GM12878 (cell line): ENCODE measurements around the gene GP9. TPM values are rescaled to one million over a fixed set of nuclear protein-coding genes. Genes with fewer than 3 reads are reported as not detected.

Source experiments
- ATAC-seq: fragments of 200-7000 bp; cut with Tn5 transposase; 3 replicates; pipeline ENCODE4 v1.9.1; 2020; ENCODE audit warnings: mild to moderate bottlenecking, moderate library complexity
- BruUV-seq: library from RNA; stranded (reverse); fragments of 400-500 nt; replicated peaks from 2 replicates; lab custom pipeline; 2021; lab: Mats Ljungman, UMichigan
- CTCF ChIA-PET: fragments of 300-600 bp; sonication (Branson Sonifier 250); formaldehyde crosslinking; extraction: SDS; loops from one replicate; lab custom pipeline; 2021; ENCODE audit warnings: inconsistent platforms; lab: Yijun Ruan, JAX
- POLR2A ChIA-PET: fragments of 350-600 bp; formaldehyde crosslinking; extraction: SDS; loops from one replicate; lab custom pipeline; 2021; ENCODE audit warnings: inconsistent platforms; lab: Charles Lee
- RAD21 ChIA-PET: fragments of 300-600 bp; sonication (Branson Sonifier 250); formaldehyde crosslinking; loops from one replicate; lab custom pipeline; 2023; ENCODE audit warnings: antibody characterized with exemption; ENCODE audit not compliant: unreplicated experiment; lab: Charles Lee
- SMC1A ChIA-PET: fragments of 300-600 bp; sonication (Branson Sonifier 250); formaldehyde crosslinking; loops from one replicate; lab custom pipeline; 2023; ENCODE audit not compliant: unreplicated experiment, uncharacterized antibody; lab: Charles Lee
- DNase-seq: peaks from one replicate; pipeline ENCODE4 v3.0.0-alpha.2; 2011; ENCODE audit warnings: low read depth, low spot score
- FAIRE-seq: peaks from 3 replicates; lab custom pipeline; 2011; peaks lifted over from hg19 to GRCh38; lab: Jason Lieb, UNC
- H2AFZ ChIP-seq: 2 replicates; pipeline ENCODE4 v1.6.0; 2011; ENCODE audit warnings: low read depth, low read length, control low read depth; ENCODE audit not compliant: control insufficient read depth
- H3K27ac ChIP-seq: 2 replicates; pipeline ENCODE4 v1.5.1; 2011; ENCODE audit warnings: control low read depth; ENCODE audit not compliant: control insufficient read depth, insufficient read depth
- H3K27me3 ChIP-seq, 2 experiments: replicated peaks in 1 of 2; 2 replicates each; pipeline versions ENCODE4 v1.6.0 to v1.6.1; 2011; ENCODE audit warnings: low read length in 1 of 2; ENCODE audit not compliant: control insufficient read depth in 2 of 2, insufficient read depth in 2 of 2
- H3K36me3 ChIP-seq, 2 experiments: 2 replicates each; pipeline ENCODE4 v1.5.1; 2011; ENCODE audit warnings: low read length in 1 of 2; ENCODE audit not compliant: control insufficient read depth in 2 of 2, insufficient read depth in 2 of 2
- H3K4me1 ChIP-seq: 2 replicates; pipeline ENCODE4 v1.6.1; 2011; ENCODE audit warnings: mild to moderate bottlenecking, low read length, moderate library complexity, mixed read lengths; ENCODE audit not compliant: control insufficient read depth, insufficient read depth
- H3K4me2 ChIP-seq: 2 replicates; pipeline ENCODE4 v1.6.0; 2011; ENCODE audit warnings: control low read depth; ENCODE audit not compliant: control insufficient read depth, insufficient read depth
- H3K4me3 ChIP-seq: fragments of 200-600 bp; sonication (generic); 2 replicates; pipeline ENCODE4 v1.5.1; 2016
- H3K79me2 ChIP-seq: 2 replicates; pipeline ENCODE4 v1.6.0; 2011; ENCODE audit warnings: low read length; ENCODE audit not compliant: control insufficient read depth, insufficient read depth
- H3K9ac ChIP-seq: 2 replicates; pipeline ENCODE4 v1.8.0; 2011; ENCODE audit warnings: low read length, control low read depth, mixed read lengths; ENCODE audit not compliant: control insufficient read depth, insufficient read depth
- H3K9me3 ChIP-seq: replicated peaks from 3 replicates; pipeline ENCODE4 v1.5.1; 2011; ENCODE audit warnings: mild to moderate bottlenecking, low read length; ENCODE audit not compliant: control insufficient read depth, insufficient read depth
- H4K20me1 ChIP-seq: 2 replicates; pipeline ENCODE4 v1.6.0; 2011; ENCODE audit not compliant: control insufficient read depth, insufficient read depth
- ASH2L ChIP-seq: fragments of 300-600, 200-600 bp; sonication (generic); IDR thresholded peaks from 2 replicates; pipeline ENCODE4 v1.6.1; 2017; ENCODE audit warnings: low read depth, mild to moderate bottlenecking, borderline replicate concordance
- BACH1 ChIP-seq: fragments of 450-650 bp; IDR thresholded peaks from 2 replicates; pipeline ENCODE4 v1.6.1; 2017; ENCODE audit warnings: mild to moderate bottlenecking, borderline replicate concordance
- EGR1 ChIP-seq, 2 experiments: IDR thresholded peaks; 1 replicate in 1 of 2; 2 replicates in 1 of 2; pipeline ENCODE4 v1.6.1; 2011 to 2012; ENCODE audit warnings: low read depth in 2 of 2, low read length in 2 of 2, borderline replicate concordance in 1 of 2, mild to moderate bottlenecking in 1 of 2, moderate library complexity in 1 of 2
- ESRRA ChIP-seq: IDR thresholded peaks from 2 replicates; pipeline ENCODE4 v1.6.1; 2012; ENCODE audit warnings: mild to moderate bottlenecking, low read length, improper control_type of control experiment
- FOXK2 ChIP-seq: fragments of 450-650 bp; IDR thresholded peaks from 2 replicates; pipeline ENCODE4 v1.6.1; 2017; ENCODE audit warnings: mild to moderate bottlenecking, moderate library complexity
- MXI1 ChIP-seq: fragments of 150-350 bp; IDR thresholded peaks from 2 replicates; pipeline ENCODE4 v1.6.1; 2011; ENCODE audit warnings: low read depth, mild to moderate bottlenecking, inconsistent platforms, low read length, improper control_type of control experiment
- NRF1 ChIP-seq: conservative IDR thresholded peaks from 2 replicates; pipeline ENCODE4 v1.6.1; 2011; ENCODE audit warnings: mild to moderate bottlenecking, low read depth, low read length, improper control_type of control experiment
- STAT1 ChIP-seq: fragments of 450-650 bp; conservative IDR thresholded peaks from 2 replicates; pipeline ENCODE4 v1.6.1; 2014; ENCODE audit warnings: antibody characterized with exemption, mild to moderate bottlenecking
- SUPT20H ChIP-seq: IDR thresholded peaks from 2 replicates; pipeline ENCODE4 v1.6.1; 2011; ENCODE audit warnings: low read depth, mild to moderate bottlenecking, low read length, moderate library complexity, borderline replicate concordance; ENCODE audit not compliant: control insufficient read depth
- WGBS: methylation state at CpG from one replicate; pipeline ENCODE4 v1.1.6; 2016; ENCODE audit warnings: low lambda C conversion rate; ENCODE audit not compliant: insufficient replicate concordance, insufficient coverage; ENCODE audit errors: missing lambda C conversion rate; 5-methylcytosine and 5-hydroxymethylcytosine counted together
- in situ Hi-C: fragments of 300-500 bp; cut with MboI; formaldehyde crosslinking; loops from 9 replicates; pipeline ENCODE4 v1.14.3; 2018; ENCODE audit warnings: mixed read lengths
- intact Hi-C: fragments of 100-400 bp; cut with micrococcal nuclease; formaldehyde crosslinking; loops from one replicate; pipeline ENCODE4 v1.14.2; 2022; ENCODE audit not compliant: unreplicated experiment
- polyA plus RNA-seq, 11 experiments: library from polyadenylated mRNA; depleted of rRNA in 4 of 11; unstranded in 6 of 11; stranded (reverse) in 5 of 11; fragments of >200 nt; fragmentation: Nextera tagmentation in 4 of 11; fragmentation: Illumina TruSeq in 1 of 11; extraction: Ambion mirVana in 4 of 11; extraction: Trizol in 1 of 11; gene quantifications; 1 replicate in 1 of 11; 2 replicates in 10 of 11; pipeline versions ENCODE4 v1.2.1 to v1.2.3, GENCODE V29; 2011 to 2016; ENCODE audit warnings: inconsistent platforms in 2 of 11, missing spikeins in 2 of 11, low read depth in 1 of 11
- total RNA-seq, 4 experiments: library from RNA; depleted of rRNA in 3 of 4; stranded (reverse); fragments of >200 nt in 3 of 4; fragmentation: Illumina TruSeq in 1 of 4; extraction: Trizol in 1 of 4; gene quantifications; 2 replicates each; pipeline versions ENCODE4 v1.2.1 to v1.2.3, GENCODE V29; 2013 to 2021
- TF ChIP-seq, protein P1 (sequence below): fragments of 450-650 bp; IDR thresholded peaks from 2 replicates; pipeline ENCODE4 v1.6.1; 2016; ENCODE audit warnings: mild to moderate bottlenecking, moderate library complexity, borderline replicate concordance
- TF ChIP-seq, protein P2 (sequence below): fragments of 450-650 bp; IDR thresholded peaks from 2 replicates; pipeline ENCODE4 v1.6.1; 2017; ENCODE audit warnings: mild to moderate bottlenecking, moderate library complexity
- TF ChIP-seq, protein P3 (sequence below): IDR thresholded peaks from 2 replicates; pipeline ENCODE4 v1.6.1; 2012; ENCODE audit warnings: low read depth, low read length, improper control_type of control experiment
- TF ChIP-seq, protein P4 (sequence below): fragments of 450-650 bp; IDR thresholded peaks from 2 replicates; pipeline ENCODE4 v1.6.1; 2016; ENCODE audit warnings: mild to moderate bottlenecking

Gene GP9
- total and polyA plus RNA-seq, 10 of the 15 experiments (the other 5 are each of a cell fraction or from before 2014, with no cell fraction given) = 0.15 TPM; not detected in 9

DNA sequence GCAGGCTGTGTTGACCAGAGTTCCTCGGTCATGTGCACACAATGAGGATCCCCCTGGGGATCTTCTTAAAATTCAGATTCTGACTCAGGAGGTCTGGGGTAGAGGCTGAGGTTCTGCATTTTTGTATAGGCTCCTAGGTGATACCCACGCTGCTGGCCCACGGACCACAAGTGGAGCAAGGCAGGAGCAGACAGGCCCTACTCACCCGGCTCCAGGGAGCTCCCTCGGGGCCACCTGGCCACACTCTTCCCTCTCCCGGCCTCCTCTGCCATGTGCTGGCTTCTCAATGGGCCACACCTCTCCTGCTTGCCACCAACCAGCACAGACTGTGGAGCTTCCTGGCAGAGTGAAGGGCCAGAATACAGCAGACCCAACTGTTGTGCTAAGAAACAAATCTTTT is 23.9 kb downstream of the GP9 start:
- POLR2A ChIA-PET = no interaction called here
- TF ChIP-seq, protein P1, sequence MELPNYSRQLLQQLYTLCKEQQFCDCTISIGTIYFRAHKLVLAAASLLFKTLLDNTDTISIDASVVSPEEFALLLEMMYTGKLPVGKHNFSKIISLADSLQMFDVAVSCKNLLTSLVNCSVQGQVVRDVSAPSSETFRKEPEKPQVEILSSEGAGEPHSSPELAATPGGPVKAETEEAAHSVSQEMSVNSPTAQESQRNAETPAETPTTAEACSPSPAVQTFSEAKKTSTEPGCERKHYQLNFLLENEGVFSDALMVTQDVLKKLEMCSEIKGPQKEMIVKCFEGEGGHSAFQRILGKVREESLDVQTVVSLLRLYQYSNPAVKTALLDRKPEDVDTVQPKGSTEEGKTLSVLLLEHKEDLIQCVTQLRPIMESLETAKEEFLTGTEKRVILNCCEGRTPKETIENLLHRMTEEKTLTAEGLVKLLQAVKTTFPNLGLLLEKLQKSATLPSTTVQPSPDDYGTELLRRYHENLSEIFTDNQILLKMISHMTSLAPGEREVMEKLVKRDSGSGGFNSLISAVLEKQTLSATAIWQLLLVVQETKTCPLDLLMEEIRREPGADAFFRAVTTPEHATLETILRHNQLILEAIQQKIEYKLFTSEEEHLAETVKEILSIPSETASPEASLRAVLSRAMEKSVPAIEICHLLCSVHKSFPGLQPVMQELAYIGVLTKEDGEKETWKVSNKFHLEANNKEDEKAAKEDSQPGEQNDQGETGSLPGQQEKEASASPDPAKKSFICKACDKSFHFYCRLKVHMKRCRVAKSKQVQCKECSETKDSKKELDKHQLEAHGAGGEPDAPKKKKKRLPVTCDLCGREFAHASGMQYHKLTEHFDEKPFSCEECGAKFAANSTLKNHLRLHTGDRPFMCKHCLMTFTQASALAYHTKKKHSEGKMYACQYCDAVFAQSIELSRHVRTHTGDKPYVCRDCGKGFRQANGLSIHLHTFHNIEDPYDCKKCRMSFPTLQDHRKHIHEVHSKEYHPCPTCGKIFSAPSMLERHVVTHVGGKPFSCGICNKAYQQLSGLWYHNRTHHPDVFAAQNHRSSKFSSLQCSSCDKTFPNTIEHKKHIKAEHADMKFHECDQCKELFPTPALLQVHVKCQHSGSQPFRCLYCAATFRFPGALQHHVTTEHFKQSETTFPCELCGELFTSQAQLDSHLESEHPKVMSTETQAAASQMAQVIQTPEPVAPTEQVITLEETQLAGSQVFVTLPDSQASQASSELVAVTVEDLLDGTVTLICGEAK = no peak
- TF ChIP-seq MXI1 (no peak), STAT1 (no peak), NRF1 (no peak), SUPT20H (no peak), BACH1 (no peak), ESRRA (no peak), FOXK2 (no peak), EGR1 (IDR thresholded peaks at IDR 0.05; ENCODE audit: borderline replicate concordance in 1 of 2, low read depth in 2 of 2, low read length in 2 of 2) (no peak), ASH2L (no peak)
- TF ChIP-seq, protein P2, sequence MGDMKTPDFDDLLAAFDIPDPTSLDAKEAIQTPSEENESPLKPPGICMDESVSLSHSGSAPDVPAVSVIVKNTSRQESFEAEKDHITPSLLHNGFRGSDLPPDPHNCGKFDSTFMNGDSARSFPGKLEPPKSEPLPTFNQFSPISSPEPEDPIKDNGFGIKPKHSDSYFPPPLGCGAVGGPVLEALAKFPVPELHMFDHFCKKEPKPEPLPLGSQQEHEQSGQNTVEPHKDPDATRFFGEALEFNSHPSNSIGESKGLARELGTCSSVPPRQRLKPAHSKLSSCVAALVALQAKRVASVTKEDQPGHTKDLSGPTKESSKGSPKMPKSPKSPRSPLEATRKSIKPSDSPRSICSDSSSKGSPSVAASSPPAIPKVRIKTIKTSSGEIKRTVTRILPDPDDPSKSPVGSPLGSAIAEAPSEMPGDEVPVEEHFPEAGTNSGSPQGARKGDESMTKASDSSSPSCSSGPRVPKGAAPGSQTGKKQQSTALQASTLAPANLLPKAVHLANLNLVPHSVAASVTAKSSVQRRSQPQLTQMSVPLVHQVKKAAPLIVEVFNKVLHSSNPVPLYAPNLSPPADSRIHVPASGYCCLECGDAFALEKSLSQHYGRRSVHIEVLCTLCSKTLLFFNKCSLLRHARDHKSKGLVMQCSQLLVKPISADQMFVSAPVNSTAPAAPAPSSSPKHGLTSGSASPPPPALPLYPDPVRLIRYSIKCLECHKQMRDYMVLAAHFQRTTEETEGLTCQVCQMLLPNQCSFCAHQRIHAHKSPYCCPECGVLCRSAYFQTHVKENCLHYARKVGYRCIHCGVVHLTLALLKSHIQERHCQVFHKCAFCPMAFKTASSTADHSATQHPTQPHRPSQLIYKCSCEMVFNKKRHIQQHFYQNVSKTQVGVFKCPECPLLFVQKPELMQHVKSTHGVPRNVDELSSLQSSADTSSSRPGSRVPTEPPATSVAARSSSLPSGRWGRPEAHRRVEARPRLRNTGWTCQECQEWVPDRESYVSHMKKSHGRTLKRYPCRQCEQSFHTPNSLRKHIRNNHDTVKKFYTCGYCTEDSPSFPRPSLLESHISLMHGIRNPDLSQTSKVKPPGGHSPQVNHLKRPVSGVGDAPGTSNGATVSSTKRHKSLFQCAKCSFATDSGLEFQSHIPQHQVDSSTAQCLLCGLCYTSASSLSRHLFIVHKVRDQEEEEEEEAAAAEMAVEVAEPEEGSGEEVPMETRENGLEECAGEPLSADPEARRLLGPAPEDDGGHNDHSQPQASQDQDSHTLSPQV = no peak
- TF ChIP-seq, protein P3, sequence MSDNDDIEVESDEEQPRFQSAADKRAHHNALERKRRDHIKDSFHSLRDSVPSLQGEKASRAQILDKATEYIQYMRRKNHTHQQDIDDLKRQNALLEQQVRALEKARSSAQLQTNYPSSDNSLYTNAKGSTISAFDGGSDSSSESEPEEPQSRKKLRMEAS = no peak
- TF ChIP-seq, protein P4, sequence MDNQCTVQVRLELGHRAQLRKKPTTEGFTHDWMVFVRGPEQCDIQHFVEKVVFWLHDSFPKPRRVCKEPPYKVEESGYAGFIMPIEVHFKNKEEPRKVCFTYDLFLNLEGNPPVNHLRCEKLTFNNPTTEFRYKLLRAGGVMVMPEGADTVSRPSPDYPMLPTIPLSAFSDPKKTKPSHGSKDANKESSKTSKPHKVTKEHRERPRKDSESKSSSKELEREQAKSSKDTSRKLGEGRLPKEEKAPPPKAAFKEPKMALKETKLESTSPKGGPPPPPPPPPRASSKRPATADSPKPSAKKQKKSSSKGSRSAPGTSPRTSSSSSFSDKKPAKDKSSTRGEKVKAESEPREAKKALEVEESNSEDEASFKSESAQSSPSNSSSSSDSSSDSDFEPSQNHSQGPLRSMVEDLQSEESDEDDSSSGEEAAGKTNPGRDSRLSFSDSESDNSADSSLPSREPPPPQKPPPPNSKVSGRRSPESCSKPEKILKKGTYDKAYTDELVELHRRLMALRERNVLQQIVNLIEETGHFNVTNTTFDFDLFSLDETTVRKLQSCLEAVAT = no peak

More for the DNA sequence above, 23.9 kb downstream of the GP9 start:
- in situ Hi-C loops = no loop called here
- H3K9ac ChIP-seq = no peak overlapping the region
- H3K9me3 ChIP-seq = no peaks in the 10 kb centered on the region
- H3K27ac ChIP-seq = no peak overlapping the region
- intact Hi-C loops = no loop called here
- no peaks in the 10 kb centered on the region for H3K79me2 ChIP-seq
- H3K27me3 ChIP-seq = no peaks in the 10 kb centered on the region
- ChIA-PET RAD21 (interaction anchor here (1.2 kb wide), 1 partner anchor 114 kb away, joined by 4 read pairs; no protein-coding TSS in a partner anchor), SMC1A (no interaction called here), CTCF (interaction anchor here (1.3 kb wide), 1 partner anchor 31 kb away, joined by 4 read pairs; no protein-coding TSS in a partner anchor)
- H2AFZ ChIP-seq = no peak overlapping the region
- no peak overlapping the region for H3K4me2 ChIP-seq
- WGBS = 14% methylated on average over 6 of the region's 6 CpGs
- H3K4me3 ChIP-seq = no peak overlapping the region
- H4K20me1 ChIP-seq = no peaks in the 10 kb centered on the region
- ATAC-seq (no peak), FAIRE-seq (no peak), DNase-seq (no peak)
- H3K4me1 ChIP-seq = no peaks in the 10 kb centered on the region
- H3K36me3 ChIP-seq = no peaks in the 10 kb centered on the region
- BruUV-seq = no TSS peak
